Right lobe of liver (tissue), 4 donors: ENCODE data around the gene NCOA5.

Experiments
- POLR2A ChIP-seq: fragments of 450-650 bp; IDR thresholded peaks from one replicate; pipeline ENCODE4 v1.6.1; 2017; ENCODE audit warnings: antibody characterized with exemption, mild to moderate bottlenecking
- TF ChIP-seq, protein P1 (sequence below), 4 donors: fragments of 200-600 bp in 3 of 4; fragments of 450-650 bp in 1 of 4; IDR thresholded peaks; one replicate each; pipeline versions ENCODE4 v1.5.1 to v1.8.0; 2016 to 2022; ENCODE audit warnings: antibody characterized with exemption in 4 of 4, mild to moderate bottlenecking in 2 of 4
- donor health status: DM: no; HTN: no; CAD: no.
- donor health status: DM: no; HTN: no; CAD: no.
- donor health status: DM: no; HTN: yes; CAD: no.

DNA sequence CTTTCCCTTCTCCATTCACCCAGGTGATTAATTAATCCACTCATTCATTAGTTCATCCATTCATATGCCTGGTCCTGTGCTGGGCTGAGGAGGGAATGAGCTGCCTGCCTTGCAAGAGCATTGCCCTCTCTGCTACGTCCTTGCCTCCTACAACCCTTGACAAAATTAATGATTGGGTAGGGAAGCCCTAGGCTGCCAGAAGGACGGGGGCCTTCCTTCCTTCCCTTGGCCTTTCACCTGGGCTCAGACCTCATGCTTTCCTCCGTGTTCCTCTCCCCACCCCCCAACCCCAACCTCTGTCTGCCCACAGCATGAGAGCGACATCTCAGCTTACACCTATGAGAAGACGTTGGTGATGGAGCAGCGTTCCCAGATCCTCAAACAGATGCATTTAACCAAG, 35.2 kb downstream of the NCOA5 start:
- TF ChIP-seq, protein P1, sequence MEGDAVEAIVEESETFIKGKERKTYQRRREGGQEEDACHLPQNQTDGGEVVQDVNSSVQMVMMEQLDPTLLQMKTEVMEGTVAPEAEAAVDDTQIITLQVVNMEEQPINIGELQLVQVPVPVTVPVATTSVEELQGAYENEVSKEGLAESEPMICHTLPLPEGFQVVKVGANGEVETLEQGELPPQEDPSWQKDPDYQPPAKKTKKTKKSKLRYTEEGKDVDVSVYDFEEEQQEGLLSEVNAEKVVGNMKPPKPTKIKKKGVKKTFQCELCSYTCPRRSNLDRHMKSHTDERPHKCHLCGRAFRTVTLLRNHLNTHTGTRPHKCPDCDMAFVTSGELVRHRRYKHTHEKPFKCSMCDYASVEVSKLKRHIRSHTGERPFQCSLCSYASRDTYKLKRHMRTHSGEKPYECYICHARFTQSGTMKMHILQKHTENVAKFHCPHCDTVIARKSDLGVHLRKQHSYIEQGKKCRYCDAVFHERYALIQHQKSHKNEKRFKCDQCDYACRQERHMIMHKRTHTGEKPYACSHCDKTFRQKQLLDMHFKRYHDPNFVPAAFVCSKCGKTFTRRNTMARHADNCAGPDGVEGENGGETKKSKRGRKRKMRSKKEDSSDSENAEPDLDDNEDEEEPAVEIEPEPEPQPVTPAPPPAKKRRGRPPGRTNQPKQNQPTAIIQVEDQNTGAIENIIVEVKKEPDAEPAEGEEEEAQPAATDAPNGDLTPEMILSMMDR (IDR thresholded peaks at IDR 0.05), result no peak
- TF ChIP-seq POLR2A, result no peak
